Sigmoid colon (tissue), 4 donors: Measurements from ENCODE around the gene USP2.

ENCODE experiments used
- EP300 ChIP-seq, 4 donors: sonication (generic); formaldehyde crosslinking; IDR thresholded peaks; one replicate each; pipeline ENCODE4 v1.6.1; 2017; ENCODE audit warnings: antibody characterized with exemption in 4 of 4
- TF ChIP-seq, protein P1 (sequence below), 4 experiments: fragments of 450-650 bp in 3 of 4; fragments of 200-600 bp in 1 of 4; IDR thresholded peaks; one replicate each; pipeline ENCODE4 v1.5.1; 2016 to 2019; ENCODE audit warnings: antibody characterized with exemption in 4 of 4, mild to moderate bottlenecking in 3 of 4, moderate library complexity in 2 of 4

DNA sequence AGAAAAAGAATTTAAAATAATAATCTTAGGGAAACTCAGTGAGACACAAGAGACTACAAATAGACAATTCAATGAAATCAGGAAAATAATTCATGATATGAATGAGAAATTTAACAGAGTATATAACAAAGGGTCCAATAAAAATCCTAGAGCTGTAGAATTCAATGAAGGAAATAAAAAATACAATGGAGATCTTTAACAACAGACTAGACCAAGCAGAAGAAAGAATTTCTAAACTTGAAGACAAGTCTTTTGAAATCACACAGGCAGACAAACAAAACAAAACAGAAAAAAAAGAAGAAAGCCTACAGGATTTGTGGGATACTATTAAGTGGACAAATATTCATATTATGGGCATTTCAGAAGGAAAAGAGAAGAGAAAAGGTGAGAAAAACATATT is 16.2 kb upstream of the USP2 start:
- TF ChIP-seq, protein P1, sequence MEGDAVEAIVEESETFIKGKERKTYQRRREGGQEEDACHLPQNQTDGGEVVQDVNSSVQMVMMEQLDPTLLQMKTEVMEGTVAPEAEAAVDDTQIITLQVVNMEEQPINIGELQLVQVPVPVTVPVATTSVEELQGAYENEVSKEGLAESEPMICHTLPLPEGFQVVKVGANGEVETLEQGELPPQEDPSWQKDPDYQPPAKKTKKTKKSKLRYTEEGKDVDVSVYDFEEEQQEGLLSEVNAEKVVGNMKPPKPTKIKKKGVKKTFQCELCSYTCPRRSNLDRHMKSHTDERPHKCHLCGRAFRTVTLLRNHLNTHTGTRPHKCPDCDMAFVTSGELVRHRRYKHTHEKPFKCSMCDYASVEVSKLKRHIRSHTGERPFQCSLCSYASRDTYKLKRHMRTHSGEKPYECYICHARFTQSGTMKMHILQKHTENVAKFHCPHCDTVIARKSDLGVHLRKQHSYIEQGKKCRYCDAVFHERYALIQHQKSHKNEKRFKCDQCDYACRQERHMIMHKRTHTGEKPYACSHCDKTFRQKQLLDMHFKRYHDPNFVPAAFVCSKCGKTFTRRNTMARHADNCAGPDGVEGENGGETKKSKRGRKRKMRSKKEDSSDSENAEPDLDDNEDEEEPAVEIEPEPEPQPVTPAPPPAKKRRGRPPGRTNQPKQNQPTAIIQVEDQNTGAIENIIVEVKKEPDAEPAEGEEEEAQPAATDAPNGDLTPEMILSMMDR (IDR thresholded peaks at IDR 0.05) = no peak
- TF ChIP-seq EP300 (IDR thresholded peaks at IDR 0.05) = no peak
